ENCODE data around the gene PDE4C. TPM values are rescaled to one million over a fixed set of nuclear protein-coding genes. Genes with fewer than 3 reads are reported as not detected.

Gene PDE4C
- total RNA-seq, 1 experiment from 2014 or later, result 3.0 TPM

DNA sequence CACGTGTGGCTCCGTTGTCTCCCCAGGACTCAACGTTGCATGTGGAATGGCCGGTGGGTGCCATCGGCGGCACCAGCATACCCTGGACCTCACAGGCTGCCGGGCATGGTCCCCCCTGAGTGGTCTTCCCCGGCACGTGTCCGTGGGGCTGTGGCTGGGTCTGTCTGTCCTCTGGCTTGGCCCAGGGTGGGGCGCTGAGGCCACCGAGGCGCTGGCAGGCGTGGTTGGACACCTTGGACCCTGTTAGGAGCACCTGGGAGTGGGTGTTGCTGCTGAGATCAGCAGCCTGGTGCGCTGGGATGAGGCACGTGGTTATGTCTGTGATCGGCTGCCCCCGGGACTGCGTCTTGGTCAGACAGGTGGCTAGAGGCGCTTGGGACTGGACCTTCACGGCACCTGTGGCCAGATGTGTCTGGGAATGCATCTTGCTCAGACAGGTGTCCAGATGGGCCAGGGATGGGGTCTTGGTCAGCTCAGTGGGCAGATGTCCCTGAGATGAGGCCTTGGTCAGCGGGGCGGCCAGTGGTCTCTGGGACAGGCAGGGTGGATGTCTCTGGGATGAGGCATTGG lies 38.8 kb upstream of the PDE4C start (continued):
- TF ChIP-seq, protein P1, sequence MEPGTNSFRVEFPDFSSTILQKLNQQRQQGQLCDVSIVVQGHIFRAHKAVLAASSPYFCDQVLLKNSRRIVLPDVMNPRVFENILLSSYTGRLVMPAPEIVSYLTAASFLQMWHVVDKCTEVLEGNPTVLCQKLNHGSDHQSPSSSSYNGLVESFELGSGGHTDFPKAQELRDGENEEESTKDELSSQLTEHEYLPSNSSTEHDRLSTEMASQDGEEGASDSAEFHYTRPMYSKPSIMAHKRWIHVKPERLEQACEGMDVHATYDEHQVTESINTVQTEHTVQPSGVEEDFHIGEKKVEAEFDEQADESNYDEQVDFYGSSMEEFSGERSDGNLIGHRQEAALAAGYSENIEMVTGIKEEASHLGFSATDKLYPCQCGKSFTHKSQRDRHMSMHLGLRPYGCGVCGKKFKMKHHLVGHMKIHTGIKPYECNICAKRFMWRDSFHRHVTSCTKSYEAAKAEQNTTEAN (CRISPR knock-in tag; IDR thresholded peaks at IDR 0.05), result no peak
- TF ChIP-seq ZNF232 (CRISPR knock-in tag; IDR thresholded peaks at IDR 0.05) (no peak), CBFB (CRISPR knock-in tag; IDR thresholded peaks at IDR 0.05; ENCODE audit: low read depth) (no peak), NFYB (CRISPR knock-in tag; conservative IDR thresholded peaks at IDR 0.05; ENCODE audit: low read depth) (no peak), HMGA2 (CRISPR knock-in tag; IDR thresholded peaks at IDR 0.05) (no peak), ZNF263 (CRISPR knock-in tag; IDR thresholded peaks at IDR 0.05; ENCODE audit: low read depth) (no peak), ZNF138 (CRISPR knock-in tag; conservative IDR thresholded peaks at IDR 0.05) (no peak), CDX4 (CRISPR knock-in tag; IDR thresholded peaks at IDR 0.05; ENCODE audit: borderline replicate concordance) (no peak), TP53 (CRISPR knock-in tag; IDR thresholded peaks at IDR 0.05) (no peak)
- TF ChIP-seq, protein P2, sequence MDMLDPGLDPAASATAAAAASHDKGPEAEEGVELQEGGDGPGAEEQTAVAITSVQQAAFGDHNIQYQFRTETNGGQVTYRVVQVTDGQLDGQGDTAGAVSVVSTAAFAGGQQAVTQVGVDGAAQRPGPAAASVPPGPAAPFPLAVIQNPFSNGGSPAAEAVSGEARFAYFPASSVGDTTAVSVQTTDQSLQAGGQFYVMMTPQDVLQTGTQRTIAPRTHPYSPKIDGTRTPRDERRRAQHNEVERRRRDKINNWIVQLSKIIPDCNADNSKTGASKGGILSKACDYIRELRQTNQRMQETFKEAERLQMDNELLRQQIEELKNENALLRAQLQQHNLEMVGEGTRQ (CRISPR knock-in tag; IDR thresholded peaks at IDR 0.05), result no peak
- TF ChIP-seq, protein P3, sequence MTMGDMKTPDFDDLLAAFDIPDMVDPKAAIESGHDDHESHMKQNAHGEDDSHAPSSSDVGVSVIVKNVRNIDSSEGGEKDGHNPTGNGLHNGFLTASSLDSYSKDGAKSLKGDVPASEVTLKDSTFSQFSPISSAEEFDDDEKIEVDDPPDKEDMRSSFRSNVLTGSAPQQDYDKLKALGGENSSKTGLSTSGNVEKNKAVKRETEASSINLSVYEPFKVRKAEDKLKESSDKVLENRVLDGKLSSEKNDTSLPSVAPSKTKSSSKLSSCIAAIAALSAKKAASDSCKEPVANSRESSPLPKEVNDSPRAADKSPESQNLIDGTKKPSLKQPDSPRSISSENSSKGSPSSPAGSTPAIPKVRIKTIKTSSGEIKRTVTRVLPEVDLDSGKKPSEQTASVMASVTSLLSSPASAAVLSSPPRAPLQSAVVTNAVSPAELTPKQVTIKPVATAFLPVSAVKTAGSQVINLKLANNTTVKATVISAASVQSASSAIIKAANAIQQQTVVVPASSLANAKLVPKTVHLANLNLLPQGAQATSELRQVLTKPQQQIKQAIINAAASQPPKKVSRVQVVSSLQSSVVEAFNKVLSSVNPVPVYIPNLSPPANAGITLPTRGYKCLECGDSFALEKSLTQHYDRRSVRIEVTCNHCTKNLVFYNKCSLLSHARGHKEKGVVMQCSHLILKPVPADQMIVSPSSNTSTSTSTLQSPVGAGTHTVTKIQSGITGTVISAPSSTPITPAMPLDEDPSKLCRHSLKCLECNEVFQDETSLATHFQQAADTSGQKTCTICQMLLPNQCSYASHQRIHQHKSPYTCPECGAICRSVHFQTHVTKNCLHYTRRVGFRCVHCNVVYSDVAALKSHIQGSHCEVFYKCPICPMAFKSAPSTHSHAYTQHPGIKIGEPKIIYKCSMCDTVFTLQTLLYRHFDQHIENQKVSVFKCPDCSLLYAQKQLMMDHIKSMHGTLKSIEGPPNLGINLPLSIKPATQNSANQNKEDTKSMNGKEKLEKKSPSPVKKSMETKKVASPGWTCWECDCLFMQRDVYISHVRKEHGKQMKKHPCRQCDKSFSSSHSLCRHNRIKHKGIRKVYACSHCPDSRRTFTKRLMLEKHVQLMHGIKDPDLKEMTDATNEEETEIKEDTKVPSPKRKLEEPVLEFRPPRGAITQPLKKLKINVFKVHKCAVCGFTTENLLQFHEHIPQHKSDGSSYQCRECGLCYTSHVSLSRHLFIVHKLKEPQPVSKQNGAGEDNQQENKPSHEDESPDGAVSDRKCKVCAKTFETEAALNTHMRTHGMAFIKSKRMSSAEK (CRISPR knock-in tag; IDR thresholded peaks at IDR 0.05; ENCODE audit: borderline replicate concordance), result no peak

DNA sequence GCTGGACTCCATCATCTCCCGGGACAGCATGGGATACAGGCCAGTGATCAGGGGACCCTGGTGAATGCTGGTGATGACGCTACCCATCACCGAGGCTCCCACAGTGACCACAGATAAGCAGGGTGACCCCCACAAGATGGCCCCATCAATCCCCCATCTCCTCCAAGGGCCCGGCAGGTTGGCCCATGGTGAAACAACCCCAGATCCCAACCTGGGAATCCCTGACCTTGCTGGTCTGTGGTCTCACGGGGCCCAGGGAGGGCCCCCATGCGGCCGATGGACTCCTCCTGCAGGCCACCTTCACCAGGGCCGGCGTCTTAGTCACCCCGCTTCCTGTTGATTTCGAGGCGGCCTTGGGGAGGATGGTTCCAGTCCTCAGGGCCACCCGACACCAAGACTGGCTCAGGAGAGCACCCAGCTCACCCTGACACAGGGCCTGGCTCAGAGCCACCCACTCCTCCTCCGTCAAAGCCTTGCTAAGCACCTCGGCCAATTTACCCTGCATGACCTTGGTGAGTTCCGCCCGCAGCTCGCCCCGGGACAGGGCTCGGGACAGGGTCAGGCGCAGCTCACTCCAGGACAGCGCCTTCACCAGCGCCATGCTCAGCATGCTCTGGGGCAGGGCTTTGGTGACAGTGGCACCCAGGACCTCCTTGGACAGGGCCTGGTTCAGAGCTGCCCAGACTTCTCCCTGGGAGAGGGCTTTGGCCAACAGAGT lies 38.1 kb upstream of the PDE4C start:
- TF ChIP-seq FOXP1 (CRISPR knock-in tag; IDR thresholded peaks at IDR 0.05; ENCODE audit: borderline replicate concordance) (no peak), SMAD4 (CRISPR knock-in tag; IDR thresholded peaks at IDR 0.05) (no peak), ZNF263 (CRISPR knock-in tag; IDR thresholded peaks at IDR 0.05; ENCODE audit: low read depth) (no peak), NR3C1 (CRISPR knock-in tag; conservative IDR thresholded peaks at IDR 0.05; ENCODE audit: low read depth) (no peak)
- TF ChIP-seq, protein P4, sequence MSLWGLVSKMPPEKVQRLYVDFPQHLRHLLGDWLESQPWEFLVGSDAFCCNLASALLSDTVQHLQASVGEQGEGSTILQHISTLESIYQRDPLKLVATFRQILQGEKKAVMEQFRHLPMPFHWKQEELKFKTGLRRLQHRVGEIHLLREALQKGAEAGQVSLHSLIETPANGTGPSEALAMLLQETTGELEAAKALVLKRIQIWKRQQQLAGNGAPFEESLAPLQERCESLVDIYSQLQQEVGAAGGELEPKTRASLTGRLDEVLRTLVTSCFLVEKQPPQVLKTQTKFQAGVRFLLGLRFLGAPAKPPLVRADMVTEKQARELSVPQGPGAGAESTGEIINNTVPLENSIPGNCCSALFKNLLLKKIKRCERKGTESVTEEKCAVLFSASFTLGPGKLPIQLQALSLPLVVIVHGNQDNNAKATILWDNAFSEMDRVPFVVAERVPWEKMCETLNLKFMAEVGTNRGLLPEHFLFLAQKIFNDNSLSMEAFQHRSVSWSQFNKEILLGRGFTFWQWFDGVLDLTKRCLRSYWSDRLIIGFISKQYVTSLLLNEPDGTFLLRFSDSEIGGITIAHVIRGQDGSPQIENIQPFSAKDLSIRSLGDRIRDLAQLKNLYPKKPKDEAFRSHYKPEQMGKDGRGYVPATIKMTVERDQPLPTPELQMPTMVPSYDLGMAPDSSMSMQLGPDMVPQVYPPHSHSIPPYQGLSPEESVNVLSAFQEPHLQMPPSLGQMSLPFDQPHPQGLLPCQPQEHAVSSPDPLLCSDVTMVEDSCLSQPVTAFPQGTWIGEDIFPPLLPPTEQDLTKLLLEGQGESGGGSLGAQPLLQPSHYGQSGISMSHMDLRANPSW (CRISPR knock-in tag; conservative IDR thresholded peaks at IDR 0.05; ENCODE audit: low read depth), result no peak
- TF ChIP-seq, protein P5, sequence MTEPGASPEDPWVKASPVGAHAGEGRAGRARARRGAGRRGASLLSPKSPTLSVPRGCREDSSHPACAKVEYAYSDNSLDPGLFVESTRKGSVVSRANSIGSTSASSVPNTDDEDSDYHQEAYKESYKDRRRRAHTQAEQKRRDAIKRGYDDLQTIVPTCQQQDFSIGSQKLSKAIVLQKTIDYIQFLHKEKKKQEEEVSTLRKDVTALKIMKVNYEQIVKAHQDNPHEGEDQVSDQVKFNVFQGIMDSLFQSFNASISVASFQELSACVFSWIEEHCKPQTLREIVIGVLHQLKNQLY (CRISPR knock-in tag; IDR thresholded peaks at IDR 0.05), result no peak
- ATAC-seq (no peak), DNase-seq (ENCODE audit: low spot score) (no peak)
- Mint-ChIP-seq H3K36me3 (no peaks in the 10 kb centered on the region), H3K27me3 (ENCODE audit: low read depth) (peaks cover 3% of the 10 kb centered on the region; the same call in 1 of the 2 replicates), H3K4me3 (no peak overlapping the region), H3K4me1 (no peaks in the 10 kb centered on the region), H3K27ac (no peak overlapping the region), H3K9me3 (peaks cover 8% of the 10 kb centered on the region)
- POLR2A ChIA-PET, result no interaction called here
- CTCF ChIA-PET, result interaction anchor here (0.6 to 0.7 kb wide), 2 partner anchors 15 to 122 kb away, joined by 3 read pairs; partner anchors contain the start of gene GDF15
